GM18499 (cell line): ENCODE results near the gene BCAR3.
"Not testable (repeated sequence)": the region's sequence is repeated elsewhere in the genome, so short reads cannot be mapped to it uniquely, and the experiment has no call there.

Experiments used
- ATAC-seq: cut with Tn5 transposase; IDR thresholded peaks from one replicate; pipeline ENCODE4 v1.9.1; 2021; ENCODE audit warnings: moderate number of reproducible peaks; ENCODE audit not compliant: insufficient read depth, unreplicated experiment

The BCAR3 gene

GRCh38 chr1:93707956-93708355, 26.3 kb upstream of the BCAR3 start:
- ATAC-seq: peak; percentile 72

GRCh38 chr1:93705892-93706500, 24.4 kb upstream of the BCAR3 start:
- no peak for ATAC-seq

- peak; percentile 33 for ATAC-seq
These were observed 22.4 kb upstream of the BCAR3 start for GRCh38 chr1:93704052-93704451.

- peak; percentile 7 for ATAC-seq
These were observed 22.0 kb upstream of the BCAR3 start for GRCh38 chr1:93703643-93704042.

- no peak for ATAC-seq
These were observed 21.2 kb upstream of the BCAR3 start for GRCh38 chr1:93702828-93703183.

GRCh38 chr1:93702111-93702827, 20.6 kb upstream of the BCAR3 start:
- ATAC-seq: no peak

- no peak for ATAC-seq
These were observed 20.0 kb upstream of the BCAR3 start for GRCh38 chr1:93701629-93702028.

- ATAC-seq: no peak
These were observed 19.2 kb upstream of the BCAR3 start for GRCh38 chr1:93700532-93701469.

GRCh38 chr1:93699503-93700168, 18.0 kb upstream of the BCAR3 start:
- no peak for ATAC-seq

- no peak for ATAC-seq
These were observed 17.4 kb upstream of the BCAR3 start for GRCh38 chr1:93699049-93699384.

- ATAC-seq: no peak
These were observed 16.9 kb upstream of the BCAR3 start for GRCh38 chr1:93698329-93699048.

GRCh38 chr1:93697566-93697965, 15.9 kb upstream of the BCAR3 start:
- ATAC-seq: not testable (repeated sequence)

- peak; percentile 56 for ATAC-seq
These were observed 13.9 kb upstream of the BCAR3 start for GRCh38 chr1:93695411-93696005.

GRCh38 chr1:93694819-93695218, 13.2 kb upstream of the BCAR3 start:
- ATAC-seq: no peak

- ATAC-seq: no peak
These were observed 12.4 kb upstream of the BCAR3 start for GRCh38 chr1:93694039-93694438.

GRCh38 chr1:93692983-93693591, 11.4 kb upstream of the BCAR3 start:
- ATAC-seq: peak; percentile 77

GRCh38 chr1:93692451-93692861, 10.8 kb upstream of the BCAR3 start:
- no peak for ATAC-seq

GRCh38 chr1:93692026-93692425, 10.4 kb upstream of the BCAR3 start:
- no peak for ATAC-seq
